Pancreas (tissue), 10 donors: ENCODE data around the gene KRTAP16-1. TPM values are rescaled to one million over a fixed set of nuclear protein-coding genes. Genes with fewer than 3 reads are reported as not detected.
"Not testable (repeated sequence)": the region's sequence is repeated elsewhere in the genome, so short reads cannot be mapped to it uniquely, and the experiment has no call there.

Experiments
- ATAC-seq, 4 donors: fragments of 200-7000 bp; cut with Tn5 transposase; one replicate each; pipeline versions ENCODE4 v1.8.0 to v1.9.1; 2020; ENCODE audit warnings: mild to moderate bottlenecking in 4 of 4, moderate library complexity in 4 of 4
- DNase-seq, 6 donors: peaks; one replicate each; pipeline ENCODE4 v3.0.0-alpha.2; 2020
- FAIRE-seq: peaks from 2 replicates; lab custom pipeline; 2012; peaks lifted over from hg19 to GRCh38; lab: Jason Lieb, UNC
- H3K27ac ChIP-seq, 4 donors: fragments of 200-600 bp; sonication (generic); 1 replicate in 3 of 4; 2 replicates in 1 of 4; pipeline versions ENCODE4 v1.5.0 to v1.8.0; 2020
- H3K27me3 ChIP-seq, 4 donors: fragments of 200-600 bp; one replicate each; pipeline ENCODE4 v1.8.0; 2021
- H3K36me3 ChIP-seq, 3 donors: fragments of 200-600 bp; sonication (generic) in 1 of 3; one replicate each; pipeline versions ENCODE4 v1.5.0 to v1.8.0; 2020 to 2021
- H3K4me1 ChIP-seq, 3 donors: fragments of 200-600 bp; one replicate each; pipeline ENCODE4 v1.8.0; 2021
- H3K4me3 ChIP-seq, 4 donors: fragments of 200-600 bp; sonication (generic) in 2 of 4; one replicate each; pipeline versions ENCODE4 v1.5.0 to v1.8.0; 2020 to 2021
- H3K9me3 ChIP-seq, 4 donors: fragments of 200-600 bp; one replicate each; pipeline ENCODE4 v1.8.0; 2021
- WGBS, 2 donors: extraction: QIAGEN DNeasy Blood & Tissue Kit; methylation state at CpG; one replicate each; pipeline ENCODE4 v1.1.7; 2013; 5-methylcytosine and 5-hydroxymethylcytosine counted together
- intact Hi-C, 3 donors: fragments of 100-400 bp; cut with DNase I; formaldehyde crosslinking; loops; one replicate each; pipeline versions ENCODE4 v1.11.1 to v1.14.2; 2022
- polyA plus RNA-seq, 2 donors: library from polyadenylated mRNA; stranded (reverse); fragments of 200-250 nt; gene quantifications; one replicate each; pipeline ENCODE4 v1.2.3, GENCODE V29; 2013
- total RNA-seq, 6 donors: library from RNA; stranded (reverse); fragmentation: NEBNext Ultra II Directional in 4 of 6; extraction: Animal tissue kit (Norgen Biotek cat#: 25700) in 4 of 6; gene quantifications; one replicate each; pipeline versions ENCODE4 v1.2.1 to v1.2.4, GENCODE V29; 2021 to 2023
- TF ChIP-seq, protein P1 (sequence below), 4 donors: fragments of 200-600 bp; sonication (generic) in 3 of 4; IDR thresholded peaks; one replicate each; pipeline versions ENCODE4 v1.5.0 to v1.8.0; 2021; ENCODE audit warnings: antibody characterized with exemption in 4 of 4
- donor health status: healthy with polysubstance abuse.
- donor health status: DM: no; HTN: no; CAD: no; lungs with moderate emphysema.
- donor health status: DM: no; HTN: no; CAD: no.
- donor health status: control.
- donor health status: control.
- donor health status: Bipolar disorder and iron deficiency.
- donor health status: DM: yes; HTN: yes; CAD: no.
- donor health status: DM: no; HTN: no; CAD: no.
- donor health status: DM: no; HTN: no; CAD: no.
- donor health status: DM: yes; HTN: yes; CAD: no.

Gene KRTAP16-1
- total and polyA plus RNA-seq, 8 donors, result not detected

DNA sequence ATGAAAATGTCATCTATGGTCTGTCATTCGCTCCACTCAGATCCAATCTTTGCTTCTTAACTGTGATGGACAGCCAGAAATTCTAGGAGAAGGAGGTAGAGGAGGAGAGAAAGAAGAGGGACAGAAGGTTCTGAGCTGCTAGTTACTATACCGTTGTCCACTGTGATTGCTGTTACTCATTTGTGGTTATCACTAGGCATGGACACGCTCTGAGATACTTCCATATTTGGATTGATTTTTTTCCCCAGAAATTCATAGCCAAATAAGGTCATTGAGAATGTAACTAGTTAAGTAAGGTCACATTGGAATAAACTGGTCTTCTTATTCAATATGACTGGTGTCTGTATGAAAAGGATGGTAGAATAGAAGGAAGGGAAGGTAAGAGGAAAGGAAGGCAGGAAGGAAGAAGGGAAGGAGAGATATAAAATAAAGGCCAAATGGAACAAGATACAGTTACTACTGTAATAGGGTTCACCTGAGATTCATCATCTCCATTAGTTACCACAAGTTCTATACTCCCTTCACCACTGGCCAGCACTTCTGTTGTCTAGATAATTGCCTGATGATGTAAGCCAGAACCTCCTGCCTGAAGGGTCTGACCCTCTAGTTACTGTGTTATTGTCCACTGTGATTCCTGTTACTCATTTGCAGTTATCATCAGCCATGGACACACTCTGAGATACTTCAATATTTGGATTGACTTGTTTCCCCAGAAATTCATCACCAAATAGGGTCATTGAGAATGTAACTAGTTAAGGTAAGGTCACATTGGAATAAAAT is 30.7 kb downstream of the KRTAP16-1 start:
- Histone ChIP-seq H3K4me3 (no peak overlapping the region), H3K4me1 (no peaks in the 10 kb centered on the region), H3K27me3 (peaks cover 0 to 5% (median 0%) of the 10 kb centered on the region in 4 donors), H3K36me3 (no peaks in the 10 kb centered on the region), H3K27ac (no peak overlapping the region), H3K9me3 (no peaks in the 10 kb centered on the region)
- ATAC-seq (no peak), DNase-seq (no peak), FAIRE-seq (no peak)
- intact Hi-C loops, result no loop called here
- 66 to 75% methylated on average over 3 of the region's 3 CpGs for WGBS, 2 donors
- TF ChIP-seq, protein P1, sequence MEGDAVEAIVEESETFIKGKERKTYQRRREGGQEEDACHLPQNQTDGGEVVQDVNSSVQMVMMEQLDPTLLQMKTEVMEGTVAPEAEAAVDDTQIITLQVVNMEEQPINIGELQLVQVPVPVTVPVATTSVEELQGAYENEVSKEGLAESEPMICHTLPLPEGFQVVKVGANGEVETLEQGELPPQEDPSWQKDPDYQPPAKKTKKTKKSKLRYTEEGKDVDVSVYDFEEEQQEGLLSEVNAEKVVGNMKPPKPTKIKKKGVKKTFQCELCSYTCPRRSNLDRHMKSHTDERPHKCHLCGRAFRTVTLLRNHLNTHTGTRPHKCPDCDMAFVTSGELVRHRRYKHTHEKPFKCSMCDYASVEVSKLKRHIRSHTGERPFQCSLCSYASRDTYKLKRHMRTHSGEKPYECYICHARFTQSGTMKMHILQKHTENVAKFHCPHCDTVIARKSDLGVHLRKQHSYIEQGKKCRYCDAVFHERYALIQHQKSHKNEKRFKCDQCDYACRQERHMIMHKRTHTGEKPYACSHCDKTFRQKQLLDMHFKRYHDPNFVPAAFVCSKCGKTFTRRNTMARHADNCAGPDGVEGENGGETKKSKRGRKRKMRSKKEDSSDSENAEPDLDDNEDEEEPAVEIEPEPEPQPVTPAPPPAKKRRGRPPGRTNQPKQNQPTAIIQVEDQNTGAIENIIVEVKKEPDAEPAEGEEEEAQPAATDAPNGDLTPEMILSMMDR (IDR thresholded peaks at IDR 0.05), result no peak

DNA sequence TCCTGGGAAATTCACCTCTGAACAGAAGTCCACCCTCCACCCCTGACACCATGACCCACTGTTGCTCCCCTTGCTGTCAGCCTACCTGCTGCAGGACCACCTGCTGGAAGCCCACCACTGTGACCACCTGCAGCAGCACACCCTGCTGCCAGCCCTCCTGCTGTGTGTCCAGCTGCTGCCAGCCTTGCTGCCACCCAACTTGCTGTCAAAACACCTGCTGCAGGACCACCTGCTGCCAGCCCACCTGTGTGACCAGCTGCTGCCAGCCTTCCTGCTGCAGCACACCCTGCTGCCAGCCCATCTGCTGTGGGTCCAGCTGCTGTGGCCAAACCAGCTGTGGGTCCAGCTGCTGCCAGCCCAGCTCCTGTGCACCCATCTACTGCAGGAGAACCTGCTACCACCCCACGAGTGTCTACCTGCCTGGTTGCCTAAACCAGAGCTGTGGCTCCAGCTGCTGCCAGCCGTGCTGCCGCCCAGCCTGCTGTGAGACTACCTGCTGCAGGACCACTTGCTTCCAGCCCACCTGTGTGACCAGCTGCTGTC is 33.4 kb downstream of the KRTAP16-1 start, which contains the start of gene KRTAP9-7:
Gene KRTAP9-7 (plus strand): TSS at position 51 of the 543 bp plus-strand sequence. CDS start 0 bp downstream, at position 51.
- not testable (repeated sequence) for FAIRE-seq
- WGBS, 2 donors, result 58 to 64% methylated on average over 3 of the region's 3 CpGs

DNA sequence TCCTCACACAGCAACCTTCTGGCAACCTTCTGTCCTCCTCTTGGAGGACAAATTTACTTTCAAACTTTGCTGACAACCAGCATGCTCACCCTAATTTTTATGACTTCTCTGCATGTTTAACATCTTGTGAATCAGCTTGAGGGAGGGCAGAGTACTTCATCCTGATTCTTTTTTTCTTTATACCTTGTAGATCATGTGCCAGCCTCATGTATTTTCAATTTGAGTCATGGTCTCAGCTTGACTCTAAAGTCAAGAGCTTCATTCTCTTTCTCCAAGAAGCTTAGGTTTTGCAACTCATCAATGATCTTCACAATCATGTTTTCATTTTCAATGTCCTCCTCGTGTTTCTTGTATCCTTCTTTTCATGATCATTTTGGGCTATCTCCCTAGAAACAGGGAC is 37.3 kb downstream of the KRTAP16-1 start:
- no peaks in the 10 kb centered on the region for H3K27me3 ChIP-seq
- no peak overlapping the region for H3K4me3 ChIP-seq
- intact Hi-C loops, result no loop called here
- no peaks in the 10 kb centered on the region for H3K9me3 ChIP-seq
- WGBS, 2 donors, result 37% methylated on average over 1 of the region's 1 CpG; no CpG with 5 or more reads in 1 of the 2 donors
- H3K27ac ChIP-seq, result no peak overlapping the region
- DNase-seq (no peak), FAIRE-seq (no peak), ATAC-seq (no peak)
- TF ChIP-seq, protein P1 (IDR thresholded peaks at IDR 0.05), result no peak
- no peaks in the 10 kb centered on the region for H3K4me1 ChIP-seq
- H3K36me3 ChIP-seq, result no peaks in the 10 kb centered on the region

More for the DNA sequence above, 33.4 kb downstream of the KRTAP16-1 start, which contains the start of gene KRTAP9-7:
- H3K4me1 ChIP-seq, H3K27me3 ChIP-seq, intact Hi-C loops, H3K36me3 ChIP-seq, H3K4me3 ChIP-seq, H3K27ac ChIP-seq, H3K9me3 ChIP-seq, ATAC-seq: not testable (repeated sequence)
- peak in 1 of 6 donors; percentile 26 for DNase-seq

DNA sequence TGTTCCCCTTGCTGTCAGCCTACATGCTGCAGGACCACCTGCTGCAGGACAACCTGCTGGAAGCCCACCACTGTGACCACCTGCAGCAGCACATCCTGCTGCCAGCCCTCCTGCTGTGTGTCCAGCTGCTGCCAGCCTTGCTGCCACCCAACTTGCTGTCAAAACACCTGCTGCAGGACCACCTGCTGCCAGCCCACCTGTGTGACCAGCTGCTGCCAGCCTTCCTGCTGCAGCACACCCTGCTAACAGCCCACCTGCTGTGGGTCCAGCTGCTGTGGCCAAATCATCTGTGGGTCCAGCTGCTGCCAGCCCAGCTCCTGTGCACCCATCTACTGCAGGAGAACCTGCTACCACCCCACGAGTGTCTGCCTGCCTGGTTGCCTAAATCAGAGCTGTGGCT is 37.8 kb downstream of the KRTAP16-1 start:
- H3K4me3 ChIP-seq, H3K36me3 ChIP-seq, H3K4me1 ChIP-seq, H3K9me3 ChIP-seq, FAIRE-seq, H3K27ac ChIP-seq, intact Hi-C loops, DNase-seq, ATAC-seq, H3K27me3 ChIP-seq: not testable (repeated sequence)
- WGBS, 2 donors, result 40% methylated on average over 1 of the region's 1 CpG; no CpG with 5 or more reads in 1 of the 2 donors

DNA sequence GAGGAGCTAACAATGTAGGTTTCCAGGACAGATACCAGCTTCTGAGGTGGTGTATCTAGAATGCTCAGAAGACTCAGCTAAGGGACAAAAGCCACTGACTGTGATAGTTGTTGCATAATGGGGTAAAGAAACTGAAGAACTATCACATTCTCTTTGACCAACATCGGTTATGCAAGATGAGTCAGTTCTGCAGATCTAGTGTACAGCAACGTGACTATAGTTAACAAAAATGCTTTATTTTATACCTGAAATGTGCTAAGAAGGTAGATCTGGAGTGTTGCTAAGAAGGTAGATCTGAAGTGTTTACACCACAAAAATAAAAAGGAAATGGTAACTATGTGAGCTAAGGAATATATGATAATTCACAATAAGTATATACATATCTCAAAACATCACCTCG is 41.4 kb downstream of the KRTAP16-1 start:
- FAIRE-seq (no peak), DNase-seq (no peak), ATAC-seq (no peak)
- TF ChIP-seq, protein P1 (IDR thresholded peaks at IDR 0.05), result no peak
- no peaks in the 10 kb centered on the region for H3K9me3 ChIP-seq
- H3K36me3 ChIP-seq, result no peaks in the 10 kb centered on the region
- H3K27me3 ChIP-seq, result peaks cover 0 to 1% (median 0%) of the 10 kb centered on the region in 4 donors
- no peak overlapping the region for H3K27ac ChIP-seq
- WGBS, 2 donors, result 78% methylated on average over 3 of the region's 3 CpGs; no CpG with 5 or more reads in 1 of the 2 donors
- no peak overlapping the region for H3K4me3 ChIP-seq
- no peaks in the 10 kb centered on the region for H3K4me1 ChIP-seq
- intact Hi-C loops, result no loop called here
